ENCODE measurements around the gene CEACAM18. TPM values are rescaled to one million over a fixed set of nuclear protein-coding genes. Genes with fewer than 3 reads are reported as not detected.
"Not testable (repeated sequence)": the region's sequence is repeated elsewhere in the genome, so short reads cannot be mapped to it uniquely, and the experiment has no call there.

The CEACAM18 gene
- total and polyA plus RNA-seq, 2 of the 8 experiments (the other 6 are each of a cell fraction or from before 2014, with no cell fraction given) = not detected

DNA sequence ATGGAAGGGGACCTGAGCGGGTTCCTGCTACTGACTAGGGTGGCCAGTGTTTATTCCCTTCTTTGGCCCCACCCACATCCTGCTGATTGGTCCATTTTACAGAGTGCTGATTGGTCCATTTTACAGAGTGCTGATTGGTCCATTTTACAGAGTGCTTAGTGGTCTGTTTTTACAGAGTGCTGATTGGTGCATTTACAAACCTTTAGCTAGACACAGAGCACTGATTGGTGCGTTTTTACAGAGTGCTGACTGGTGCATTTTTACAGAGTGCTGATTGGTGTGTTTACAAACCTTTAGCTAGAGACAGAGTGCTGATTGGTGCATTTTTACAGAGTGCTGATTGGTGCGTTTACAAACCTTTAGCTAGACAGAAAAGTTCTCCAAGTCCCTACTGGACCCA is 30.8 kb upstream of the CEACAM18 start:
- FAIRE-seq; H4K91ac ChIP-seq (replicated peaks; ENCODE audit: insufficient read length, low read length); H3K36me3 ChIP-seq (ENCODE audit: control insufficient read depth in 2 of 4, insufficient read depth in 4 of 4, low read length in 3 of 4); H3K4me1 ChIP-seq (replicated peaks in 1 of 4; ENCODE audit: control insufficient read depth in 3 of 4, insufficient read depth in 4 of 4, low read length in 3 of 4); H4K8ac ChIP-seq (ENCODE audit: extremely low read depth, insufficient read depth, low read length); H2BK120ac ChIP-seq (replicated peaks; ENCODE audit: low read depth, low read length); H3K9ac ChIP-seq (replicated peaks in 1 of 4; ENCODE audit: extremely low read depth in 1 of 4, low read depth in 3 of 4, low read length in 3 of 4); H2BK12ac ChIP-seq (ENCODE audit: low read depth, low read length); H2BK20ac ChIP-seq (ENCODE audit: low read length); H3K18ac ChIP-seq (ENCODE audit: extremely low read depth, low read length); DNase-seq (ENCODE audit: low read depth in 1 of 2, low spot score in 2 of 2); H3K4me3 ChIP-seq (ENCODE audit: extremely low read depth in 1 of 4, insufficient read depth in 2 of 4, low read depth in 3 of 4, low read length in 4 of 4); H3K23me2 ChIP-seq (ENCODE audit: low read depth, low read length); POLR2A ChIA-PET (ENCODE audit: partially characterized antibody); H4K20me1 ChIP-seq (replicated peaks in 1 of 2; ENCODE audit: control insufficient read depth in 1 of 2, insufficient read depth in 2 of 2, low read length in 2 of 2); H3K79me1 ChIP-seq (ENCODE audit: low read depth, low read length); H3K79me2 ChIP-seq (ENCODE audit: control insufficient read depth in 1 of 2, insufficient read depth in 2 of 2, low read length in 2 of 2); H2BK5ac ChIP-seq (ENCODE audit: low read depth, low read length); H2AFZ ChIP-seq (ENCODE audit: low read length); H3K4ac ChIP-seq (replicated peaks; ENCODE audit: insufficient read length, low read depth, low read length); H3K23ac ChIP-seq (ENCODE audit: insufficient read length); H3K14ac ChIP-seq (ENCODE audit: insufficient read length); H3K56ac ChIP-seq (replicated peaks; ENCODE audit: insufficient read length, low read depth, low read length); H2BK15ac ChIP-seq (ENCODE audit: low read length); H3K27me3 ChIP-seq (replicated peaks in 1 of 4; ENCODE audit: control insufficient read depth in 3 of 4, extremely low read depth in 1 of 4, insufficient read depth in 3 of 4, low read length in 3 of 4); H3K27ac ChIP-seq (ENCODE audit: low read depth, low read length); H3K4me2 ChIP-seq (ENCODE audit: insufficient read depth in 1 of 2, low read depth in 2 of 2, low read length in 2 of 2); H4K5ac ChIP-seq (ENCODE audit: insufficient read length, low read depth, low read length); H2AK5ac ChIP-seq (ENCODE audit: low read depth, low read length): not testable (repeated sequence)
- CTCF ChIA-PET (ENCODE audit: partially characterized antibody) = interaction anchor here (1.4 to 5.2 kb wide), 4 partner anchors 10 to 214 kb away, joined by 4 to 25 read pairs (median 6); no protein-coding TSS in a partner anchor
- H3K9me3 ChIP-seq (ENCODE audit: insufficient read depth in 2 of 2, low read depth in 1 of 2, low read length in 1 of 2) = peaks cover 18 to 27% of the 10 kb centered on the region in 2 experiments
- 67% methylated on average over 3 of the region's 3 CpGs; no CpG with 5 or more reads in 1 of the 2 experiments for WGBS, 2 experiments (ENCODE audit: extremely low coverage in 1 of 2, insufficient coverage in 1 of 2, insufficient read length in 1 of 2, insufficient replicate concordance in 2 of 2, low coverage in 1 of 2, low lambda C conversion rate in 2 of 2, missing lambda C conversion rate in 1 of 2)

Data from H1 (cell line).